Brain microvascular endothelial cell (primary cell): ENCODE measurements around the gene ACKR2.

Experiments used
- DNase-seq: peaks from one replicate; pipeline ENCODE4 v3.0.0-alpha.2; 2020
- H3K27ac ChIP-seq: fragments of 250-450 bp; sonication (Bioruptor Pico); 2 replicates; pipeline ENCODE4 v1.5.1; 2020; ENCODE audit warnings: mild to moderate bottlenecking, moderate library complexity
- H3K27me3 ChIP-seq: fragments of 250-450 bp; sonication (Bioruptor Pico); replicated peaks from 2 replicates; pipeline ENCODE4 v1.5.1; 2020; ENCODE audit warnings: mild to moderate bottlenecking
- H3K36me3 ChIP-seq: fragments of 250-450 bp; sonication (Bioruptor Pico); replicated peaks from 2 replicates; pipeline ENCODE4 v1.5.1; 2020; ENCODE audit warnings: mild to moderate bottlenecking
- H3K4me3 ChIP-seq: 2 replicates; pipeline ENCODE4 v1.5.1; 2011; ENCODE audit warnings: low read depth, mild to moderate bottlenecking, control low read depth, low read length, moderate library complexity
- CTCF ChIP-seq: IDR thresholded peaks from 2 replicates; pipeline ENCODE4 v1.5.1; 2011; ENCODE audit warnings: low read depth, mild to moderate bottlenecking, moderate library complexity, low read length, control low read depth, inconsistent platforms; ENCODE audit errors: missing control alignments
- in situ Hi-C: cut with HindIII; loops from 2 replicates; pipeline ENCODE4 v1.10.0; 2017; ENCODE audit warnings: low sequenced_read_pairs, low pct_ligation_motif_present

ACKR2 gene

DNA sequence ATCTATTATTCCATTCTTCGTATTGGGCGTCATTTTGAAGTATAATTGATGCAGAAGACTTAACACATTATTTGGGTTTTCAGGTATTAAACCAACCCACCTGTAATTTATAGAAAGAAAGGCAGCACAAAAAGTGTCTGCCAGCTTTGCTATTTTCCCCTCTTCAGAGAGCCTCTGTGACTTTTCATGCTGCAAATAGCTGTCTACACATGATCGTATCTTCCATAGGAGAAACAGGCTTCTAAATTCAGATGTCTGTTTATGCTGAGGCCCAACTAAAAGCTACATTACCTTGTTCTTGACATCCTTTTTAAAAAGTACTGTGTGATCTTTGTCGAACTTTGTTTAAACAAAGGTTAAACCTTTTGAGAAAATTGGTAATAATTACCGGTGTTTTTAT, 5.0 kb downstream of the ACKR2 start:
- peaks cover 2% of the 10 kb centered on the region for H3K27me3 ChIP-seq
- TF ChIP-seq CTCF = no peak
- no peak overlapping the region for H3K4me3 ChIP-seq
- H3K27ac ChIP-seq = no peak overlapping the region
- no peak for DNase-seq
- in situ Hi-C loops = no loop called here
- no peaks in the 10 kb centered on the region for H3K36me3 ChIP-seq

DNA sequence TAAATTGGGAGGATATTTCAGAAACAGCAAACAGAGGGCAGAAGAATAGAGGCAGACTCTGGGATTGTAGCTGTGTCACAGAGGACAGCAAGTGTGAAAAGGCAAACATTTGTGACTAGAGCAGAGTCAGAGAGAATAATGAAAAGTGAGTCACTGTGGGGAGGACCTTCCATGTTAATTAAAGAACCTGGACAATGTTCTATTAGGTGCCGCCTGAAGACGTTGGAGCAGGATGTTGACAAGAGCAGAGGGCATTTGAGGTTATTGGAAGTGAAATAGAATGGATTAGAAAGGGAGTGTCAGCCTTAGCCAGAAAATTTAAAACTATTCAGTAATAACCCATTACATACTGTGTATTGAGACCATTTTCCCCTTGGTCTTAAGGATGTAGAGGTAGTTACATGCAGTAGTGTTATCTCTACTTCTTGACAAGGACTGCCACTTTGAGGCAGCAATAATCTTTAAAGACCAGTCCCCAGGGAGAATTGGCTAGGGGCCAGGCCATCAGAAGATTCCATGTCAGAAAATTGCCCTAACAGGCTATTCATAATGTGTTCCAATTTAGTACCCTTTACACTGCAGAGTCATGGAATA, 5.8 kb downstream of the ACKR2 start:
- Histone ChIP-seq H3K27ac (no peak overlapping the region), H3K36me3 (no peaks in the 10 kb centered on the region), H3K4me3 (no peak overlapping the region), H3K27me3 (peaks cover 2% of the 10 kb centered on the region)
- no peak for TF ChIP-seq CTCF
- in situ Hi-C loops = no loop called here
- DNase-seq = no peak

DNA sequence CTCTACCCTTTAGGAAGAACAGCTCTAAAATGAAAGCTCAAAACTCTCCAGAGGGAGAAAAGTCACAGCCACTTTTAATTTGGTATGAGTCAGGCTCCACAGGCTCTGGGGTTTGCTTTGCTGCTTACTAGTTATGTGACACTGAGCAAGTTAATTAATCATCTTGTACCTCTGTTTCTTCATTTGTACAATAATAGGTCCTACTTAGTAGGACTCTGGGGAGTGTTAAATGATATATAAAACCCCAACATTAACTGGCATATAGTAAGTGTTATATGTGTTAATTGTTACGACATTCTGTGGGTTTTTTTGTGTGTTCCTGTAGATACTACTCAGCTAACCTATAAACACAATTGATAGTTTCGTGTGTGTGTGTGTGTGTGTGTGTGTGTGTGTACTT, 6.6 kb downstream of the ACKR2 start:
- TF ChIP-seq CTCF = no peak
- in situ Hi-C loops = no loop called here
- H3K36me3 ChIP-seq = no peaks in the 10 kb centered on the region
- peaks cover 2% of the 10 kb centered on the region for H3K27me3 ChIP-seq
- DNase-seq = no peak
- H3K27ac ChIP-seq = no peak overlapping the region
- H3K4me3 ChIP-seq = no peak overlapping the region

DNA sequence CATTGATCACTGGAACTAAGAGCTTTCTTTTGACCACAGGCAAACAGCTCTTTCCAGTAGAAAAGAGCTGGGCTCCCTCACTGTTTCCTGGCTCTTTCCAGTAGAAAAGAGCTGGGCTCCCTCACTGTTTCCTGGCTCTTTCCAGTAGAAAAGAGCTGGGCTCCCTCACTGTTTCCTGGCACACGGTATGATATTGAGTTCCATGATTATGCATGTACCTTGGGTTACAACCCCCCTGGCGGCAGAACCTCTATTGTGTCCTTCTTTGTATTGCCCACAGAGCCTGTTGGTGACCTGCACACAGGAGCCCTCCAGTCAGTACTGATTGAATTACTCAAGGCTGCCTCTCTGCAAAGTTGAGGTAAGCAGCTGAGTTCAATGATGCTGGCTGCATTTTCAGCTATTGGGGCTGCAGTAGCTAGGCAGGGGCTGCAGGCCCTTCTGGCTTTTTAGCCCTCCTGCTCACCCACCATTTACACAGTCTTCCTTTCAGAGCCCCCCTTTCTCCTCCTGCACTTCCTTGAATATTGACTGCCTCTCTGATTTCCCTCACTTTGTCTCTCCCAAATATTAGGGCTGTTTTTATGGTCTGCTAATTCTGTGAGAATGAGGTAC, 10.2 kb downstream of the ACKR2 start:
- no peak for DNase-seq

GRCh38 chr3:42820746-42821051, 11.5 kb downstream of the ACKR2 start:
- peaks cover 2% of the 10 kb centered on the region for H3K27me3 ChIP-seq
- no peak overlapping the region for H3K4me3 ChIP-seq
- in situ Hi-C loops = no loop called here
- no peak overlapping the region for H3K27ac ChIP-seq
- DNase-seq = no peak
- TF ChIP-seq CTCF = no peak
- H3K36me3 ChIP-seq = no peaks in the 10 kb centered on the region

More for the DNA sequence above, 10.2 kb downstream of the ACKR2 start:
- Histone ChIP-seq H3K27ac (no peak overlapping the region), H3K36me3 (no peaks in the 10 kb centered on the region), H3K27me3 (peaks cover 2% of the 10 kb centered on the region), H3K4me3 (no peak overlapping the region)
- no peak for TF ChIP-seq CTCF
- in situ Hi-C loops = no loop called here

- no peak overlapping the region for H3K4me3 ChIP-seq
- TF ChIP-seq CTCF = no peak
- no peak for DNase-seq
- peaks cover 7% of the 10 kb centered on the region for H3K27me3 ChIP-seq
- in situ Hi-C loops = no loop called here
- H3K27ac ChIP-seq = no peak overlapping the region
- H3K36me3 ChIP-seq = no peaks in the 10 kb centered on the region
Measured at GRCh38 chr3:42822828-42823227, 13.6 kb downstream of the ACKR2 start.
